Epithelial cell of esophagus (primary cell): ENCODE results near the gene PANK4.

ENCODE experiments used
- DNase-seq: peaks from one replicate; pipeline ENCODE4 v3.0.0; 2010; ENCODE audit warnings: low read depth
- H3K4me3 ChIP-seq: 2 replicates; pipeline ENCODE4 v1.5.1; 2011; ENCODE audit warnings: mild to moderate bottlenecking, low read length, control low read depth
- TF ChIP-seq, protein P1 (sequence below): IDR thresholded peaks from 2 replicates; pipeline ENCODE4 v1.5.1; 2011; ENCODE audit warnings: low read depth, mild to moderate bottlenecking, low read length, control low read depth, inconsistent platforms; ENCODE audit not compliant: insufficient read depth; ENCODE audit errors: missing control alignments

PANK4 gene

DNA sequence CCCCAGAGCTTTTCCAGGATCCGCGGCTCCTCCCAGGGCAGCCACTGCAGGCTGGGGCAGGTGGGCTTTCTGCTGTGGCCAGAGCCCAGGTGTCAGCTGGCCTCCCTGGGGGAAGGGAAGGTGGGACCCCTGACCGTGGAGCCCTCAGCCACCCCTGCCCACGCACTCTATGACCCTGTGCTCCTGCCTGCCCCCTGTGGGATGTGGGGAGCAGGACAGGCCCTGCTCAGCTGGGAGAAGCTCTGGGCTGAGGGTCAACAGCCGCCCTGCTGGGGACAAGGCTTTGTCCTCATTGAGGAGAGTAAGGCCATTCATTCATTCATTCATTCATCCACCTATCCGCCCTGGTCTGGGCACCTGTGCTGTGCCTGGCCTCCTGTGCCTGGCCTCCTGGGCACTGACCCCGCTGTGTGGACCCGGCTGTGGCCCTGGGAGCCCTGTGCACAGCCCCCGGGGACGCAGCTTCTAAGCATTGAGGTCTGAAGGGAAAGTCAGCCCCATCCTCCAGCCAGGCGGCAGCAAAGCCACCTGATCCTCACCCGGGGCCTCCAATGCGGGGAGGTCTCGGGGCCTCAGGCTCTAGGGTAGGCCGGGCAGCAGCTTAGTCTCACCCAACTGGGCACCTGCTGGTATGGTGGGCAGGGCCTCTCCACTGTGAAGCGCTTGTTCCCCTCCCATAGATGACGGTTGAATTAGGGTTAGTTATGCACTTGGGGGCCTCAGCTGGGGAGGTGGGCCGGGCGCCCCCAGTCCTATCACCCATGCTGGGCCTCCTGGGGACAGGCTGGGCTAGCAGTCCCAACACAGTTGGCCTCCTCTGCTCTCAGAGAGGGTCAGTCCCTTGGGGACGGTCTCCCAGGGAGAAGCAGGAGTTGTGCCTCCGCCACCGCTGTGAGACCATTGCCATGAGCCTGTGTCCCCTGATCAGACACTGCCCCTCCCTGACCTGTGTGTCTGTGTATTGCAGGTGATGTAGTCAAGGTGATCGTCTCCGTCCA lies 35.8 kb upstream of the PANK4 start:
- no peak for DNase-seq
- H3K4me3 ChIP-seq, result no peak overlapping the region
- TF ChIP-seq, protein P1, sequence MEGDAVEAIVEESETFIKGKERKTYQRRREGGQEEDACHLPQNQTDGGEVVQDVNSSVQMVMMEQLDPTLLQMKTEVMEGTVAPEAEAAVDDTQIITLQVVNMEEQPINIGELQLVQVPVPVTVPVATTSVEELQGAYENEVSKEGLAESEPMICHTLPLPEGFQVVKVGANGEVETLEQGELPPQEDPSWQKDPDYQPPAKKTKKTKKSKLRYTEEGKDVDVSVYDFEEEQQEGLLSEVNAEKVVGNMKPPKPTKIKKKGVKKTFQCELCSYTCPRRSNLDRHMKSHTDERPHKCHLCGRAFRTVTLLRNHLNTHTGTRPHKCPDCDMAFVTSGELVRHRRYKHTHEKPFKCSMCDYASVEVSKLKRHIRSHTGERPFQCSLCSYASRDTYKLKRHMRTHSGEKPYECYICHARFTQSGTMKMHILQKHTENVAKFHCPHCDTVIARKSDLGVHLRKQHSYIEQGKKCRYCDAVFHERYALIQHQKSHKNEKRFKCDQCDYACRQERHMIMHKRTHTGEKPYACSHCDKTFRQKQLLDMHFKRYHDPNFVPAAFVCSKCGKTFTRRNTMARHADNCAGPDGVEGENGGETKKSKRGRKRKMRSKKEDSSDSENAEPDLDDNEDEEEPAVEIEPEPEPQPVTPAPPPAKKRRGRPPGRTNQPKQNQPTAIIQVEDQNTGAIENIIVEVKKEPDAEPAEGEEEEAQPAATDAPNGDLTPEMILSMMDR, result peak; percentile 55

GRCh38 chr1:2561446-2561845 lies 35.0 kb upstream of the PANK4 start:
- TF ChIP-seq, protein P1, result no peak
- no peak overlapping the region for H3K4me3 ChIP-seq
- no peak for DNase-seq

DNA sequence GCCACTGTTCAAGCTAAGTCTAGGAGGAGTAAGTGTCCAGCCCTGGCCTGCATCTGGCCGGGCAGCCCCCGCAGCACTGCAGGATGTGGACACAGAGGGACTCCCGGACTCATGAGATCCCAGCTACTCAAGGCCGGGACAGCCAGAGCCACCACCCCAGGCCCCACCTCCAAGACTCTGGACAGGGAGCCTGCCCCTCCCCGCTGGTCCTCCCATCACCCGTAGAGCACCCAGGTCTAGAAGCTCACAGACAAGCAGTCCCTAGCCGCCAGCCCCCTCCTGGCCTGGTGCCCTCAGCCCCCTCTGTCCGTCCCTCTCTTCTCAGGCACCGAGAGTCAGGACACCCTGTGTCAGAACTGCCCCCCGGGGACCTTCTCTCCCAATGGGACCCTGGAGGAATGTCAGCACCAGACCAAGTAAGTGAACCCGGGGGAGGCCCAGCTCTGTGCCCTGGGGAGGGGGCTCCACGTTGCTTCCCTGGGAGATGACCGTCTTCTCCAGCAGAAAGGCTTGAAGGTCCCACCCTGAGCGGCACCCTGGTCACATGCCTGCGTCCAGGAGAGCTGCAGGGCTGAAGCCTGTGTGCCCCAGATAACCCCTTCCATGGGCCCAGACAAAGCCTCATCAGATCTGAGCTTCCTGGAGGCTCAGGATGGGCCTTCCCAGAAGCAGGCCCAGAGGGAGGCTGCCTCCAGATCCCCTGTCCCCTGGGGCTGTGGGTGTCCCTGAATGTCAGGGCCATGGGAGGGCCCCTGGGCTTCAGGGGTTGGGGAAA lies 34.1 kb upstream of the PANK4 start:
- no peak for DNase-seq
- H3K4me3 ChIP-seq, result no peak overlapping the region
- TF ChIP-seq, protein P1, result no peak

DNA sequence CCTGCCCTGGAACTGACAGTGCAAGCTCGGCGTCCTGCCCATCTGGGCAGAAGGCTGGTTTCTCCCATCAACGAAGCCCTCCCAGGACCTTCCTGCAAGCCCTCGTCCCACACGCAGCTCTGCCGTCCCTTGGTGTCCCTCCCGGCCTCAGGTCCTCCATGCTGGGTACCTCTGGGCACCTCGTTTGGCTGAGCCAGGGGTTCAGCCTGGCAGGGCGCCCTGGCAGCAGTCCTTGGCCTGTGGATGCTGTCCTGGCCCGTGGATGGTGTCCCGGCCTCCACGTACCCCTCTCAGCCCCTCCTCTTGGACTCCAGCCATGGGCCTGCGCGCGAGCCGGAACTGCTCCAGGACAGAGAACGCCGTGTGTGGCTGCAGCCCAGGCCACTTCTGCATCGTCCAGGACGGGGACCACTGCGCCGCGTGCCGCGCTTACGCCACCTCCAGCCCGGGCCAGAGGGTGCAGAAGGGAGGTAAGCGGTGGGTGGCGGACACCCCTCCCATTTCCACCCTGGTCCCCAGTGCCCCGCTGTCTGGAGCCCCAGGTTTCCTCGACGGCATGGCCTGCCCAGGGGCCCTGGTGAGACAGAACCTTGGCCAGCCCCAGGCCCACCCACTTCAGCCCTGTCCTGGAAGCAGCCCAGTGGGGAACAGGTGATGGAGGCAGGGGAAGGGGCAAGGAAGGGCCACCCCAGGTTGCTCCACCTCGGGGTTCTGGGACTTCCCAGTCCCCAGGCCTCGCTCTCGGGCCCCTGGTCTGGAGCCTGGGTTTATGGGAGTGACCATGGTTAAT lies 33.3 kb upstream of the PANK4 start:
- TF ChIP-seq, protein P1, result no peak
- DNase-seq, result no peak

DNA sequence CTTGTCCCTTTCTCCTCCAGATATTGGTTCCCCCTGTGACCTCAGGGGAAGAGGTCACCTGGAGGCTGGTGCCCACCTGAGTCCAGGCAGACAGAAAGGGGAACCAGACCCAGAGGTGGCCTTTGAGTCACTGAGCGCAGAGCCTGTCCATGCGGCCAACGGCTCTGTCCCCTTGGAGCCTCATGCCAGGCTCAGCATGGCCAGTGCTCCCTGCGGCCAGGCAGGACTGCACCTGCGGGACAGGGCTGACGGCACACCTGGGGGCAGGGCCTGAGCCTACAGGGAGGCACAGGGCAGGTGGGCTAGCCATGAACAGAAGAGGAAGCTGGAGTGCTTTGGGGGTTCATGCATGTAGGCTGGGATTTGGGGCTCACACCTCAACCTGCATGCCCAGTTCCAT lies 32.5 kb upstream of the PANK4 start:
- no peak for DNase-seq
- TF ChIP-seq, protein P1, result no peak
- no peak overlapping the region for H3K4me3 ChIP-seq

More for the DNA sequence above, 33.3 kb upstream of the PANK4 start:
- no peak overlapping the region for H3K4me3 ChIP-seq

DNA sequence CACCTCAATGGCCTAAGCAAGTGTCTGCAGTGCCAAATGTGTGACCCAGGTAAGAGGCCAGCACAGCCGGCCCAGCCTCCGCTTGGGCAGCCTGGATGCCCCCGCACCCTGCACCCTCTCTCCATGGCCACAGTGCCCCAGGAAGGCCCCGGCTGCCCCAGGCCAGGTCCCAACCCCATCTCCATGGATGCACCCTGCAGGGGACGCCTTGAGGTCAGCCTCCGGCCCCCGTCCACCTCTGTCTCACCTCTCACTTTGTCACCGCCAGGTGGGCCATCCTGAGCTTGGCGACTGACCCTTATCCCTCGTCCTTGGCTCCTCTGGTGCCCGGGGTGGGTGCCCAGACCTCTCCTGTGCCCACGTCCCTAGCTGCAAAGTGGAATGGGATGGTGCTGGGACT lies 32.0 kb upstream of the PANK4 start:
- TF ChIP-seq, protein P1, result no peak
- DNase-seq, result no peak

More for the DNA sequence above, 32.0 kb upstream of the PANK4 start:
- H3K4me3 ChIP-seq, result no peak overlapping the region
